Pancreas (tissue), 10 donors: ENCODE results near the gene RRAD. TPM values are rescaled to one million over a fixed set of nuclear protein-coding genes. Genes with fewer than 3 reads are reported as not detected.
"Not testable (repeated sequence)": the region's sequence is repeated elsewhere in the genome, so short reads cannot be mapped to it uniquely, and the experiment has no call there.

Source experiments
- ATAC-seq, 4 donors: fragments of 200-7000 bp; cut with Tn5 transposase; one replicate each; pipeline versions ENCODE4 v1.8.0 to v1.9.1; 2020; ENCODE audit warnings: mild to moderate bottlenecking in 4 of 4, moderate library complexity in 4 of 4
- DNase-seq, 6 donors: peaks; one replicate each; pipeline ENCODE4 v3.0.0-alpha.2; 2020
- FAIRE-seq: peaks from 2 replicates; lab custom pipeline; 2012; peaks lifted over from hg19 to GRCh38; lab: Jason Lieb, UNC
- H3K27ac ChIP-seq, 4 donors: fragments of 200-600 bp; sonication (generic); 1 replicate in 3 of 4; 2 replicates in 1 of 4; pipeline versions ENCODE4 v1.5.0 to v1.8.0; 2020
- H3K27me3 ChIP-seq, 4 donors: fragments of 200-600 bp; one replicate each; pipeline ENCODE4 v1.8.0; 2021
- H3K36me3 ChIP-seq, 3 donors: fragments of 200-600 bp; sonication (generic) in 1 of 3; one replicate each; pipeline versions ENCODE4 v1.5.0 to v1.8.0; 2020 to 2021
- H3K4me1 ChIP-seq, 3 donors: fragments of 200-600 bp; one replicate each; pipeline ENCODE4 v1.8.0; 2021
- H3K4me3 ChIP-seq, 4 donors: fragments of 200-600 bp; sonication (generic) in 2 of 4; one replicate each; pipeline versions ENCODE4 v1.5.0 to v1.8.0; 2020 to 2021
- H3K9me3 ChIP-seq, 4 donors: fragments of 200-600 bp; one replicate each; pipeline ENCODE4 v1.8.0; 2021
- CTCF ChIP-seq, 4 donors: fragments of 200-600 bp; sonication (generic) in 3 of 4; IDR thresholded peaks; one replicate each; pipeline versions ENCODE4 v1.5.0 to v1.8.0; 2021; ENCODE audit warnings: antibody characterized with exemption in 4 of 4
- WGBS, 2 donors: extraction: QIAGEN DNeasy Blood & Tissue Kit; methylation state at CpG; one replicate each; pipeline ENCODE4 v1.1.7; 2013; 5-methylcytosine and 5-hydroxymethylcytosine counted together
- intact Hi-C, 3 donors: fragments of 100-400 bp; cut with DNase I; formaldehyde crosslinking; loops; one replicate each; pipeline versions ENCODE4 v1.11.1 to v1.14.2; 2022
- polyA plus RNA-seq, 2 donors: library from polyadenylated mRNA; stranded (reverse); fragments of 200-250 nt; gene quantifications; one replicate each; pipeline ENCODE4 v1.2.3, GENCODE V29; 2013
- total RNA-seq, 6 donors: library from RNA; stranded (reverse); fragmentation: NEBNext Ultra II Directional in 4 of 6; extraction: Animal tissue kit (Norgen Biotek cat#: 25700) in 4 of 6; gene quantifications; one replicate each; pipeline versions ENCODE4 v1.2.1 to v1.2.4, GENCODE V29; 2021 to 2023
- donor health status: healthy with polysubstance abuse.
- donor health status: DM: no; HTN: no; CAD: no; lungs with moderate emphysema.
- donor health status: DM: no; HTN: no; CAD: no.
- donor health status: control.
- donor health status: control.
- donor health status: Bipolar disorder and iron deficiency.
- donor health status: DM: yes; HTN: yes; CAD: no.
- donor health status: DM: no; HTN: no; CAD: no.
- donor health status: DM: no; HTN: no; CAD: no.
- donor health status: DM: yes; HTN: yes; CAD: no.

The RRAD gene
- total and polyA plus RNA-seq, 8 donors, result 0.20 to 2.9 (median 0.60) TPM

- DNase-seq, result peak in 1 of 6 donors; percentile 51
- Histone ChIP-seq H3K36me3 (peaks cover 0 to 32% (median 21%) of the 10 kb centered on the region in 3 donors), H3K27ac (no peak overlapping the region), H3K4me3 (no peak overlapping the region), H3K4me1 (peaks cover 4 to 20% (median 11%) of the 10 kb centered on the region in 3 donors), H3K27me3 (no peaks in the 10 kb centered on the region), H3K9me3 (no peaks in the 10 kb centered on the region)
- intact Hi-C loops, result no loop called here
- no peak for ATAC-seq
- WGBS, 2 donors, result 92 to 93% methylated on average over 10 of the region's 10 CpGs
- no peak for TF ChIP-seq CTCF (IDR thresholded peaks at IDR 0.05)
- no peak for FAIRE-seq
Observed at GRCh38 chr16:66937725-66938337, 12.5 kb upstream of the RRAD start.

- no peak overlapping the region for H3K4me3 ChIP-seq
- FAIRE-seq (no peak), DNase-seq (peak in 1 of 6 donors; percentile 8), ATAC-seq (no peak)
- H3K9me3 ChIP-seq, result no peaks in the 10 kb centered on the region
- H3K36me3 ChIP-seq, result peaks cover 0 to 23% (median 17%) of the 10 kb centered on the region in 3 donors
- no peak for TF ChIP-seq CTCF (IDR thresholded peaks at IDR 0.05)
- peaks cover 4 to 20% (median 11%) of the 10 kb centered on the region in 3 donors for H3K4me1 ChIP-seq
- no peaks in the 10 kb centered on the region for H3K27me3 ChIP-seq
- intact Hi-C loops, result no loop called here
- H3K27ac ChIP-seq, result no peak overlapping the region
- 67 to 85% methylated on average over 4 of the region's 4 CpGs for WGBS, 2 donors
Observed at GRCh38 chr16:66936889-66937554, 11.7 kb upstream of the RRAD start.

GRCh38 chr16:66936462-66936861 is 11.1 kb upstream of the RRAD start:
- H3K9me3 ChIP-seq, result no peaks in the 10 kb centered on the region
- no peak for TF ChIP-seq CTCF (IDR thresholded peaks at IDR 0.05)
- peaks cover 0 to 18% (median 13%) of the 10 kb centered on the region in 3 donors for H3K36me3 ChIP-seq
- H3K4me3 ChIP-seq, result peak overlapping the region in 1 of 4 donors; percentile 99
- no peaks in the 10 kb centered on the region for H3K27me3 ChIP-seq
- WGBS, 2 donors, result 56 to 65% methylated on average over 6 of the region's 6 CpGs
- no peak for ATAC-seq
- no peak for FAIRE-seq
- intact Hi-C loops, result no loop called here
- no peak overlapping the region for H3K27ac ChIP-seq
- H3K4me1 ChIP-seq, result peaks cover 4 to 20% (median 11%) of the 10 kb centered on the region in 3 donors
- peak in 1 of 6 donors; percentile 27 for DNase-seq

- peak within 1 kb of the TSS; percentile 94 to 99 (median 98) for H3K4me3 ChIP-seq
- 17 to 19% methylated on average over 44 of the region's 44 CpGs for WGBS, 2 donors
- DNase-seq, result peak; percentile 73 to 90 (median 78)
- peak within 1 kb of the TSS; percentile 59 to 85 (median 80) for H3K27ac ChIP-seq
- intact Hi-C loops, result no loop called here
- H3K36me3 ChIP-seq, result peaks cover 0 to 8% (median 3%) of the 10 kb centered on the region in 3 donors
- H3K27me3 ChIP-seq, result no peaks in the 10 kb centered on the region
- FAIRE-seq, result no peak
- no peak for TF ChIP-seq CTCF (IDR thresholded peaks at IDR 0.05)
- peaks cover 4 to 20% (median 11%) of the 10 kb centered on the region in 3 donors for H3K4me1 ChIP-seq
- H3K9me3 ChIP-seq, result no peaks in the 10 kb centered on the region
- ATAC-seq, result peak; percentile 74 to 80 (median 77)
Observed at GRCh38 chr16:66935314-66936011, 10.1 kb upstream of the RRAD start, which contains the start of gene CES2. Gene CES2, plus strand, starts transcription at chr16:66935516. Its CDS starts 120 bp downstream, at chr16:66935636.

- H3K36me3 ChIP-seq, FAIRE-seq, H3K9me3 ChIP-seq, DNase-seq, H3K27me3 ChIP-seq, intact Hi-C loops: not testable (repeated sequence)
- Histone ChIP-seq H3K4me3 (peak overlapping the region; percentile 94 to 99 (median 98)), H3K27ac (peak overlapping the region; percentile 59 to 85 (median 80)), H3K4me1 (peaks cover 4 to 20% (median 11%) of the 10 kb centered on the region in 3 donors)
- peak; percentile 1 to 6 (median 4) for ATAC-seq
- 1% methylated on average over 15 to 21 of the region's 24 CpGs for WGBS, 2 donors
Observed at GRCh38 chr16:66934839-66935313, 9.5 kb upstream of the RRAD start.
